ENCODE measurements around the gene HFE.

GRCh38 chr6:26113570-26113969, 26.3 kb downstream of the HFE start:
- TF ChIP-seq CTCF (tag by site-specific recombination; IDR thresholded peaks at IDR 0.05) (no peak), PRDM10 (tag by site-specific recombination; IDR thresholded peaks at IDR 0.05) (no peak), YY1 (tag by site-specific recombination; IDR thresholded peaks at IDR 0.05) (no peak)
